ENCODE data around the gene GAGE12J.
"Not testable (repeated sequence)": the region's sequence is repeated elsewhere in the genome, so short reads cannot be mapped to it uniquely, and the experiment has no call there.

Gene GAGE12J

DNA sequence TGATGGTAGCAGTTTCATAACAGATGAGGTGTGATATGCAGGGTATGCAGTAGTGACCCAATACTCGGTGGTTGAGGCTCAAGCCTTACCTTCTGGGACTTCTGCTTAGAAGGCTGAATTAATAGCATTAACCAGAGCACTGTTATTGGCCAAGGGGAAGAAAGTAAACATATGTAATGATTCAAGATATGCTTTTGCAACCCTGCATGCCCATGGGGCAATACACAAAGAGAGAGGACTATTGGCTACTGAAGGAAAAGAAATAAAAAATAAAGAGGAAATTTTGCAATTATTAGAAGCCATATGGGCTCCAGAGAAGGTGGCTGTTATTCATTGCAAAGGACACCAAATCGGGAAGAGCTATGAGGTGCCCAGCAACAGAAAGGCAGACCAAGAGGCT, 9.7 kb upstream of the GAGE12J start:
- no peak for DNase-seq

DNA sequence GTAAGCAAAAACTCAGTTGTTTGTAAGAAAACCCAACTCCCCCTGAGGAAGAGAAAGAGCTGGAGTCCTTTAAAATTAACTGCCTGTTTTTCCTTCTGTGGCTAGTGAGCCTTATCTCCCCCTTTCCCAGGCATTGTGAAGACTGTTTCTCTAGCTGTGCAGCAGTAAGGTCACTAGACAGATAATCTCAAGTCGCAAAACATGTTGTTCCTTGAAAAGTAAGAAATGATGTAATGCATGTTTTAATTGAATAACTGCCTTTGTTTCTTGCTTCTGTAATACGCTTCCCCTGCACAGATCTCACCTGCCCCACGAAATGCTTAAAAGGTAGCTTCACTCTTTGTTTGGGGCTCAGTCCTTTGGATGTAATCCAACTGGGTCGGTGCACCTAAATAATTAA, 5.8 kb upstream of the GAGE12J start:
- DNase-seq = no peak

DNA sequence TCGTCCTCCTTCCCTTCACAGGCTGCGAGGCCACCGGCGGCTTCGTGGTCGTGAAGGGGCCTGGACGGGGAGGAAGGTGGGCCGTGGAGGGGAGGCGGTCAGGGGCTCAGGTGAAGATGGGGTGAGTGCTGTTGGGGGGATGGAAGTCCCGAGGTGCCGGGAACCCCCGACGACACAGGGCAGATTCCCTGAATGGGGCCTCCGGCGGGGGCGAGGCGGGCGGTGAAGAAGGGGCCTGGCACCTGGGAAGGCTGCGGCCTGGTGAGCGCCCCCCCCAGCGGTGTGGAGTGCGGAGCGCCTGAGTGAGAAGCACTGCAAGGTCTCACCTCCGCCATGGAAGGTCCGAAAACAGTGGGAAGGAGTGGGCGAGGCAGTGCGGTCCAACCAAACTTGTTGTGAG, 429 bp downstream of the GAGE12J start:
- not testable (repeated sequence) for DNase-seq

DNA sequence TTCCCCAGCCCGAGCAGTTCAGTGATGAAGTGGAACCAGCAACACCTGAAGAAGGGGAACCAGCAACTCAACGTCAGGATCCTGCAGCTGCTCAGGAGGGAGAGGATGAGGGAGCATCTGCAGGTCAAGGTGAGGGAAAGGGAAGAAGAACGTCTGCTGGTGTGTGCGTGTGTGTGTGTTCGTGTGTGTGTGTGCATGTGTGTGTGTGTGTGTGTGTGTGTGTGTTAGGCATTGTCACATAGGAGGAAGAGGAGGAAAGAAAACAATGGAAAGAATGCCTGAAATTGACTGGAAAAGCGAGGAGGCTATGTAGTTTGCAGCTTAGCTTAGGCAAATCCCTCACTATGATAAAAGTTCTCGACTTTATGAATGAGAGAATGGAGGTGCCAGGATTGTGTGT, 1.9 kb downstream of the GAGE12J start:
- DNase-seq = not testable (repeated sequence)

DNA sequence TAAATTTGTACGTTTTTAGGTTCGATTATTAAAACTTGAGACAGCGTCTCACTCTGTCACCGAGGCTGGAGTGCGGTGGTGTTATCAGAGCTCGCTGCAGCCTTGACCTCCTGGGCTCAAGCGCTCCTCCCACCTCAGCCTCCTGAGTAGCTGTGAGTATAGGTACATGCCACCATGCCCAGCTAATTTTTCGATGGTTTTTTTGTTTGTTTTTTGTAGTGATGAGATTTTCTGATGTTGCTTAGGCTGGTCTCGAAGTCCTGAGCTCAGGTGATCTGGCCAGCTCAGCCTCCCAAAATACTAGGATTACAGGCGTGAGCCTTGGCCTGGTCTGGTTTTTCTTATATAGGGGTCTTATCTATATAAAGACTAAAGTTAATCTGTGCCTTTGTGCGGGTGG, 8.6 kb downstream of the GAGE12J start:
- DNase-seq = not testable (repeated sequence)

DNA sequence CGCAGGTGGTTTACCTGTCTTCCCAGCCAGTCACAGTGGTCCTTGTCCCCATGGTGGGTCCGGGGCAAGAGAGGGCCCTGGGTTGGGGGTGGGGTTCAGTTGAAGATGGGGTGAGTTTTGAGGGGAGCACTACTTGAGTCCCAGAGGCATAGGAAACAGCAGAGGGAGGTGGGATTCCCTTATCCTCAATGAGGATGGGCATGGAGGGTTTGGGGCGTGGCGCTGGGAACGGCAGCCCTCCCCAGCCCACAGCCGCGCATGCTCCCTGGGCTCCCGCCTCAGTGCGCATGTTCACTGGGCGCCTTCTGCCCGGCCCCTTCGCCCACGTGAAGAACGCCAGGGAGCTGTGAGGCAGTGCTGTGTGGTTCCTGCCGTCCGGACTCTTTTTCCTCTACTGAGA, 9.4 kb downstream of the GAGE12J start, which contains the start of gene GAGE13:
GAGE13 (plus strand) TSS at position 301 of the 400 bp plus-strand sequence. CDS start 1,156 bp downstream, outside the sequence.
- DNase-seq = not testable (repeated sequence)

DNA sequence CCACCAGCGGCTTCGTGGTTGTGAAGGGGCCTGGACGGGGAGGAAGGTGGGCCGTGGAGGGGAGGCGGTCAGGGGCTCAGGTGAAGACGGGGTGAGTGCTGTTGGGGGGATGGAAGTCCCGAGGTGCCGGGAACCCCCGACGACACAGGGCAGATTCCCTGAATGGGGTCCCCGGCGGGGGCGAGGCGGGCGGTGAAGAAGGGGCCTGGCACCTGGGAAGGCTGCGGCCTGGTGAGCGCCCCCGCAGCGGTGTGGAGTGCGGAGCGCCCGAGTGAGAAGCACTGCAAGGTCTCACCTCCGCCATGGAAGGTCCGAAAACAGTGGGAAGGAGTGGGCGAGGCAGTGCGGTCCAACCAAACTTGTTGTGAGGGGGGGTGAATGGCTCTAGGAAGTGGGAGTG, 10.0 kb downstream of the GAGE12J start:
- DNase-seq = not testable (repeated sequence)

DNA sequence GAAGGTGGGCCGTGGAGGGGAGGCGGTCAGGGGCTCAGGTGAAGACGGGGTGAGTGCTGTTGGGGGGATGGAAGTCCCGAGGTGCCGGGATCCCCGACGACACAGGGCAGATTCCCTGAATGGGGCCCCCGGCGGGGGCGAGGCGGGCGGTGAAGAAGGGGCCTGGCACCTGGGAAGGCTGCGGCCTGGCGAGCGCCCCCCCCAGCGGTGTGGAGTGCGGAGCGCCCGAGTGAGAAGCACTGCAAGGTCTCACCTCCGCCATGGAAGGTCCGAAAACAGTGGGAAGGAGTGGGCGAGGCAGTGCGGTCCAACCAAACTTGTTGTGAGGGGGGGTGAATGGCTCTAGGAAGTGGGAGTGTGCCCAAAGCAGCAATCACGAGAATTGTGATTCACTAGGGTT, 19.6 kb downstream of the GAGE12J start:
- not testable (repeated sequence) for DNase-seq

DNA sequence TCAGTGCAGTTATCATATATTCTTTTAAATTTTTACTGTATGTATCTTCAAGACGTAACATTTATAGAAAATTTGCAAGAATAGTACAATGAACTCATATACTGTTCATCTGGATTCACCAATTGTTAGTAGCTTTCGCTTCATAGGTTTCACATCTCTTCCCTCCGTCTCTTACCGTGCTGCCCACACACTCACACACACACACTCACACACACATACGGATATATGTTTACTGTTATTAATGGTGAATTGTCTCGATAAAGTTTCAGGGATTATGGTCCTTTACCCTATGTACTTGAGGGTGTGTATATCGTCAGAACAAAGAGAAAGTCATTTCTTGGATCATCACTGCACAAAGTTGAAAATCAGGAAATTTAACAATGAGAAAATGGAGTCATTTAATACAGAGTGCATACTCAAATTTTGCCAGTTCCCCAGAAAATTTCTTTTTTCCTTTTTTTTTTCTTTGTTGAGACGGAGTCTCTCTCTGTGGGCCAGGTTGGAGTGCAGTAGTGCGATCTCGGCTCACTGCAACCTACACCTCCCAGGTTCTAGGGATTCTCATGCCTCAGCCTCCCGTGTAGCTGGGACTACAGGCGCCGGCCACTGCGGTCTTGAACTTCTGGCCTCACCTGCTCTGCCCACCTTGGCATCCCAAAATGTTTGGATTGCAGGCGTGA, 22.8 kb downstream of the GAGE12J start:
- DNase-seq = not testable (repeated sequence)

DNA sequence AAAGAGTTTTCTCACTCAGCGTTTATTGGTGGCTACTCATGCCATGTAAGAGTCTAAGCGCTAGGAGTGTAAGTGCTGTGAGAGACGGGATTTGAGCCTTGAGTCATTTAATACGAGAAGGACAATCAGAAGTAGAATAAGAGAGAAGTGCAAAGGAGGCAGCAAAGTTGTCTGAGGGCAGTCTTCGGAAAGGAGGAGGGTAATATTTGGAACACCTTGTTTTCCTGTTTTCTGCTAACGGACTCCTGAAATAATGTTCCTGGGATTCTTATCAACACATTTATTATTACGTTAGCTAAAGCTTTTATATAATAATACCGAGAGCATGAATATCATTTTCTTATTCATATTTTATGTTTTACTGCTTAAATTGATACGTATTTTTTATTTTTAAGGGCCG, 23.6 kb downstream of the GAGE12J start:
- DNase-seq = not testable (repeated sequence)

DNA sequence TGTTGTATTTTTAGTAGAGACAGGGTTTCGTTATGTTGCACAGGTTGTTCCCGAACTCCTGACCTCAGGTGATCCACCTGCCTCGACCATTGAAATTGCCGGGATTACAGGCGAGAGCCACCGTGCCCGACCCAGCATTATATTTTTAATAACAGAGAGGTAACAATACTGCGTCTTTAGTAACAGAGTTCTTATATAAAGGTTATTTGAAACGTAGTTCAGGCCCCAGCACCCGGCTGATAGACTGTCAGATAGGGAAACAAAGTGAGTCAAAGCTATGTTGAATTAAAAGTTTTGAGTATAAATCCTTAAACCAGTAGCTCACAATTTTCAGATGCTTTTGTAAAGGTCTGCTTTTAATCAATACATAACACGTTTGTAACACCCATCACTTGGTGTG, 24.3 kb downstream of the GAGE12J start:
- DNase-seq = not testable (repeated sequence)
